ENCODE measurements around the gene SAP130. TPM values are rescaled to one million over a fixed set of nuclear protein-coding genes. Genes with fewer than 3 reads are reported as not detected.

SAP130 gene
- polyA plus RNA-seq, 1 donor (not counting 4 experiments of a cell fraction or from before 2014, with no cell fraction given) = 11.6 TPM

GRCh38 chr2:127984551-127984950 is 43.3 kb downstream of the SAP130 start:
- Histone ChIP-seq H3K27me3 (ENCODE audit: control insufficient read depth, extremely low read depth, insufficient read depth, low read length) (no peaks in the 10 kb centered on the region), H3K4me1 (ENCODE audit: control insufficient read depth, extremely low read depth, insufficient read depth, low read length) (no peaks in the 10 kb centered on the region), H2AFZ (ENCODE audit: control insufficient read depth, low read length) (no peak overlapping the region), H3K9me1 (ENCODE audit: control insufficient read depth, extremely low read depth, insufficient read depth, low read length) (no peaks in the 10 kb centered on the region), H4K20me1 (ENCODE audit: control insufficient read depth, extremely low read depth, insufficient read depth, low read length) (no peaks in the 10 kb centered on the region), H3K9ac (ENCODE audit: control insufficient read depth, extremely low read depth, insufficient read depth, low read length) (no peak overlapping the region), H3K4me2 (ENCODE audit: control insufficient read depth, extremely low read depth, insufficient read depth, low read depth, low read length) (no peak overlapping the region), H3K4me3 (ENCODE audit: control insufficient read depth in 2 of 3, extremely low read depth in 1 of 3, insufficient read depth in 2 of 3, low read depth in 1 of 3, low read length in 3 of 3) (no peak overlapping the region), H3K27ac (ENCODE audit: control insufficient read depth, insufficient read depth, low read length) (no peak overlapping the region), H3K9me3 (ENCODE audit: control insufficient read depth, low read depth, low read length) (no peaks in the 10 kb centered on the region), H3K79me2 (ENCODE audit: control insufficient read depth, insufficient read depth, low read length) (no peaks in the 10 kb centered on the region), H3K36me3 (ENCODE audit: control insufficient read depth in 2 of 2, extremely low read depth in 1 of 2, insufficient read depth in 2 of 2, low read length in 2 of 2) (peaks cover 28 to 35% of the 10 kb centered on the region in 2 experiments)
- FAIRE-seq = no peak
- dilution Hi-C loops (cut with MboI; ENCODE audit: extremely low pct_ligation_motif_present, low sequenced_read_pairs) = no loop called here
- no peak for DNase-seq (ENCODE audit: low read depth, low spot score)
- TF ChIP-seq CTCF (optimal IDR thresholded peaks at IDR 0.05 in 1 of 3, IDR thresholded peaks at IDR 0.05 in 1 of 3, conservative IDR thresholded peaks at IDR 0.05 in 1 of 3; ENCODE audit: extremely low read depth in 1 of 3, insufficient read depth in 2 of 3, low read length in 3 of 3) = no peak
- TF ChIP-seq EZH2 (IDR thresholded peaks at IDR 0.05; ENCODE audit: low read length) = no peak

- FAIRE-seq = no peak
Measured at GRCh38 chr2:127969446-127969845, 58.4 kb downstream of the SAP130 start.

More at GRCh38 chr2:127969446-127969845, 58.4 kb downstream of the SAP130 start:
- Histone ChIP-seq H3K9me1 (ENCODE audit: control insufficient read depth, extremely low read depth, insufficient read depth, low read length) (no peaks in the 10 kb centered on the region), H3K4me1 (ENCODE audit: control insufficient read depth, extremely low read depth, insufficient read depth, low read length) (no peaks in the 10 kb centered on the region), H3K4me3 (ENCODE audit: control insufficient read depth in 2 of 3, extremely low read depth in 1 of 3, insufficient read depth in 2 of 3, low read depth in 1 of 3, low read length in 3 of 3) (no peak overlapping the region), H4K20me1 (ENCODE audit: control insufficient read depth, extremely low read depth, insufficient read depth, low read length) (no peaks in the 10 kb centered on the region), H3K9ac (ENCODE audit: control insufficient read depth, extremely low read depth, insufficient read depth, low read length) (no peak overlapping the region), H3K27ac (ENCODE audit: control insufficient read depth, insufficient read depth, low read length) (no peak overlapping the region), H3K9me3 (ENCODE audit: control insufficient read depth, low read depth, low read length) (no peaks in the 10 kb centered on the region), H3K27me3 (ENCODE audit: control insufficient read depth, extremely low read depth, insufficient read depth, low read length) (no peaks in the 10 kb centered on the region), H3K4me2 (ENCODE audit: control insufficient read depth, extremely low read depth, insufficient read depth, low read depth, low read length) (no peak overlapping the region), H3K36me3 (ENCODE audit: control insufficient read depth in 2 of 2, extremely low read depth in 1 of 2, insufficient read depth in 2 of 2, low read length in 2 of 2) (peaks cover 3 to 10% of the 10 kb centered on the region in 2 experiments), H3K79me2 (ENCODE audit: control insufficient read depth, insufficient read depth, low read length) (no peaks in the 10 kb centered on the region), H2AFZ (ENCODE audit: control insufficient read depth, low read length) (no peak overlapping the region)
- dilution Hi-C loops (cut with MboI; ENCODE audit: extremely low pct_ligation_motif_present, low sequenced_read_pairs) = no loop called here
- no peak for TF ChIP-seq EZH2 (IDR thresholded peaks at IDR 0.05; ENCODE audit: low read length)
- no peak for TF ChIP-seq CTCF (optimal IDR thresholded peaks at IDR 0.05 in 1 of 3, IDR thresholded peaks at IDR 0.05 in 1 of 3, conservative IDR thresholded peaks at IDR 0.05 in 1 of 3; ENCODE audit: extremely low read depth in 1 of 3, insufficient read depth in 2 of 3, low read length in 3 of 3)
- DNase-seq (ENCODE audit: low read depth, low spot score) = no peak

Data from keratinocyte (primary cell).